ENCODE results near the gene SLC25A29.

DNA sequence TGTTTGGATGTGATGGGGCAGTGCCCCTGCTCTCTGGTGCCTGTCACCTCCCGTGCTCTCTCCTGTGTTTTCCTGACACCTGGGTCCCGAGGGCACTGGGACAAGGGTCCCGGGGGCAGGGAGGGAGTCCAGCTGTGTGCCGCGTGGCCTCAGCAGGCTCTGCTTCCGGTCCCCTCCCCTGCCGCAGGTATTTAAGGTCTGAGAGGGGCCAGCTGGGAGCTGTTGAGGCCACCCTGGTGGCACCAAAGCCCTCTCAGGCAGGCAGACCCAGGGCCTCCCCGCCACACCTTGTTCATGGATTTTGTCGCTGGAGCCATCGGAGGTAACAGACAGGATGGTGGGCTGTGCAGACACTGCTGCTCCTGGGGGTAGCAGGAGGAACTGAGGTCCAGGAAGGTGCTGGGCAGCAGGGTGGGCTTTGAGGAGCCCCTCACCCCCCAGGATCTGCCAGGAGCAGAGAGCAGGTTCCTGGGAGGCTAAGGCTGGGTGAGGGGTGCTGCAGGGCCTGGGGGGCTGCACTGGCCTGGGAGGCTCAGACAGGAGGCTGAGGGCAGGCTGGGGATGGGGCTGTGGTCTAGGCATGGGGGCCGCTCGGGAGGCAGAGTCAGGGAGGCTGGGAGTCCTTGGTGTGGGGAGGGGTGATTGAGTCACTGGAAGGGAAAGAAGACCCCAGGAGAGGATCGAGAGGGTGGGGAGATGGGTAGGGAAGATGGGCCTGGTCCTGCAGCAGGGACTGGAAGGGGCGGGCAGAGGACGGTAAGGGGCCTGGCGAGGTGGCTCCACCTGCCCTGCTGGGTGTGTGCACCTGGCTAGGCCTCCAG is 17.1 kb upstream of the SLC25A29 start, which contains the start of gene SLC25A47:
- TF ChIP-seq REST (IDR thresholded peaks at IDR 0.05; ENCODE audit: low read depth) = no peak
- TF ChIP-seq FOXM1 (IDR thresholded peaks at IDR 0.05; ENCODE audit: borderline replicate concordance, low read depth) = no peak
- no peak for TF ChIP-seq YY1 (IDR thresholded peaks at IDR 0.05; ENCODE audit: low read depth)
- TF ChIP-seq CREB1 (IDR thresholded peaks at IDR 0.05; ENCODE audit: low read depth) = no peak
- no peak for TF ChIP-seq EP300 (IDR thresholded peaks at IDR 0.05; ENCODE audit: borderline replicate concordance)
- no peak for TF ChIP-seq TAF1 (IDR thresholded peaks at IDR 0.05; ENCODE audit: low read depth)
- TF ChIP-seq TCF12 (IDR thresholded peaks at IDR 0.05; ENCODE audit: low read depth) = no peak
- TF ChIP-seq EGR1 (IDR thresholded peaks at IDR 0.05) = no peak
- no peak for TF ChIP-seq RAD21 (IDR thresholded peaks at IDR 0.05; ENCODE audit: low read depth)
- no peak for TF ChIP-seq USF1 (IDR thresholded peaks at IDR 0.05)
- no peak for TF ChIP-seq CEBPB (IDR thresholded peaks at IDR 0.05)
- TF ChIP-seq NFIC (IDR thresholded peaks at IDR 0.05) = no peak
- TF ChIP-seq TEAD4 (IDR thresholded peaks at IDR 0.05) = no peak
- TF ChIP-seq MAX (IDR thresholded peaks at IDR 0.05) = no peak

Data from Ishikawa (cell line).